GM06990 (cell line): ENCODE results near the gene HS3ST6.

Experiments
- DNase-seq: peaks from one replicate; pipeline ENCODE4 v3.0.0-alpha.2; 2011; ENCODE audit not compliant: insufficient read length; ENCODE audit errors: extremely low read depth
- H3K27me3 ChIP-seq: replicated peaks from 2 replicates; pipeline ENCODE4 v1.6.0; 2011; ENCODE audit warnings: low read length; ENCODE audit not compliant: control insufficient read depth, insufficient read depth
- H3K36me3 ChIP-seq: 2 replicates; pipeline ENCODE4 v1.5.1; 2011; ENCODE audit warnings: low read length; ENCODE audit not compliant: control insufficient read depth, insufficient read depth
- H3K4me3 ChIP-seq: replicated peaks from 2 replicates; pipeline ENCODE4 v1.5.1; 2011; ENCODE audit warnings: low read depth, mild to moderate bottlenecking, control low read depth, low read length
- TF ChIP-seq, protein P1 (sequence below): IDR thresholded peaks from 2 replicates; pipeline ENCODE4 v1.5.1; 2011; ENCODE audit warnings: low read length, control low read depth, mild to moderate bottlenecking, inconsistent platforms; ENCODE audit not compliant: insufficient read depth, poor library complexity, severe bottlenecking

The HS3ST6 gene

DNA sequence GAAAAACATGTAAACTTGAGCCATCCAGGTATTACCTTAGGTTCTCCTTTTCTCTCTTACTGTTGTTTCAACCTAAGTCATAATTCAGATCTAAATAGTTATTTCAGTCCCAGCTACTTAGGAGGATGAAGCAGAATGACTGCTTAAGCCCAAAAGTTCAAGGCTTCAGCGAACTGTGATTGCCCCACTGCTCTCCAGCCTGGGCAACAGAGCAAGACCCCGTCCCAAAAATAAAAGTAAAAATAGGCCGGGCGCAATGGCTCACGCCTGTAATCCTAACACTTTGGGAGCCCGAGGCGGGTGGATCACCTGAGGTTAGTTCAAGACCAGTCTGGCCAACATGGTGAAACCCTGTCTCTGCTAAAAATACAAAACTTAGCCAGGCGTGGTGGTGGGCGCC lies 55.8 kb downstream of the HS3ST6 start:
- no peak overlapping the region for H3K4me3 ChIP-seq
- TF ChIP-seq, protein P1, sequence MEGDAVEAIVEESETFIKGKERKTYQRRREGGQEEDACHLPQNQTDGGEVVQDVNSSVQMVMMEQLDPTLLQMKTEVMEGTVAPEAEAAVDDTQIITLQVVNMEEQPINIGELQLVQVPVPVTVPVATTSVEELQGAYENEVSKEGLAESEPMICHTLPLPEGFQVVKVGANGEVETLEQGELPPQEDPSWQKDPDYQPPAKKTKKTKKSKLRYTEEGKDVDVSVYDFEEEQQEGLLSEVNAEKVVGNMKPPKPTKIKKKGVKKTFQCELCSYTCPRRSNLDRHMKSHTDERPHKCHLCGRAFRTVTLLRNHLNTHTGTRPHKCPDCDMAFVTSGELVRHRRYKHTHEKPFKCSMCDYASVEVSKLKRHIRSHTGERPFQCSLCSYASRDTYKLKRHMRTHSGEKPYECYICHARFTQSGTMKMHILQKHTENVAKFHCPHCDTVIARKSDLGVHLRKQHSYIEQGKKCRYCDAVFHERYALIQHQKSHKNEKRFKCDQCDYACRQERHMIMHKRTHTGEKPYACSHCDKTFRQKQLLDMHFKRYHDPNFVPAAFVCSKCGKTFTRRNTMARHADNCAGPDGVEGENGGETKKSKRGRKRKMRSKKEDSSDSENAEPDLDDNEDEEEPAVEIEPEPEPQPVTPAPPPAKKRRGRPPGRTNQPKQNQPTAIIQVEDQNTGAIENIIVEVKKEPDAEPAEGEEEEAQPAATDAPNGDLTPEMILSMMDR: no peak
- DNase-seq: no peak
- H3K27me3 ChIP-seq: no peaks in the 10 kb centered on the region; the same call in 1 of the 2 replicates
- H3K36me3 ChIP-seq: no peaks in the 10 kb centered on the region

DNA sequence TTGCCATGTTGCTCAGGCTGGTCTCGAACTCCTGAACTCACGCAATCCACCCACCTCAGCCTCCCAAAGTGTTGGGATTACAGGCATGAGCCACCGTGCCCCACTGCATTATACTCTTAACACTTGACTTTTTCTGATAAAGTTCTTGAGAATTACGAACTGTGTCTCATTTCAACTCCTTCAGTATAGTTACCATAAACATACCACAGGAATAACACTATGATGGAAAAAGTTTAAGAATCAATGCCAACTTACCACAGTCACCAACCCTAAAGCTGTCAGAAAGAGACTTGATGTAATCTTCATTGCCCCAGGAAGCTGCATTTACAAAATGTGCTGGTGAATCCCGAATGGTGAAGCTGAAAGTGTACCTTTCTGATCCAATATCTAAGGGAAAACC lies 56.5 kb downstream of the HS3ST6 start:
- DNase-seq: no peak
- Histone ChIP-seq H3K36me3 (no peaks in the 10 kb centered on the region), H3K4me3 (no peak overlapping the region), H3K27me3 (no peaks in the 10 kb centered on the region; the same call in 1 of the 2 replicates)
- TF ChIP-seq, protein P1: no peak
